ENCODE data around the gene PHKA2.

The PHKA2 gene

GRCh38 chrX:18934708-18935107, 49.2 kb downstream of the PHKA2 start:
- CTCF ChIA-PET = no interaction called here

DNA sequence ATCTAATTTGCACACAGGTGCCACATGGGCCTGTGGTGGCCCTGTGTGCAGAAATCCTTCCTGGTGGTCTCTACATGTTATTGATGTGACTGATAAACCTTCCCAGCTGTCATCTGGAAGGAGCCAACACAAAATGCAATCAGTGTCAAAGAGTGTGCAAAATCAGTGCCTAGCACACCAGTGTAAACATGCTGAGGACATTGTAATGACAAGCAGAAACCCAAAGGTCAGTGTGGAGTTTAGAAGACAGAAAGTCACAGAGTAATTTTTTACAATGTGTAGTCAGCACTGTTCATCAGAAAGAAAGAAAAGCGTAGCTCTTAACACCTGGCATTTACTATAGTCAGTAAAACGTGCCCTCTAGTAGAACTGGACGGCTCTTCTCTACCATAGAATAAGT, 50.3 kb downstream of the PHKA2 start:
- ChIA-PET POLR2A (no interaction called here), CTCF (no interaction called here)
- no peak for TF ChIP-seq ARNT (IDR thresholded peaks at IDR 0.05)
- TF ChIP-seq SUZ12 (IDR thresholded peaks at IDR 0.05) = no peak
- no peak for TF ChIP-seq CTBP1 (IDR thresholded peaks at IDR 0.05; ENCODE audit: borderline replicate concordance)
- TF ChIP-seq PKNOX1 (IDR thresholded peaks at IDR 0.05) = no peak
- no peak for DNase-seq (ENCODE audit: extremely low spot score)

More at GRCh38 chrX:18934708-18935107, 49.2 kb downstream of the PHKA2 start:
- no peak for TF ChIP-seq FOXA1 (IDR thresholded peaks at IDR 0.05)
- TF ChIP-seq SUZ12 (IDR thresholded peaks at IDR 0.05) = no peak
- POLR2A ChIA-PET = no interaction called here
- no peak for DNase-seq (ENCODE audit: extremely low spot score)

DNA sequence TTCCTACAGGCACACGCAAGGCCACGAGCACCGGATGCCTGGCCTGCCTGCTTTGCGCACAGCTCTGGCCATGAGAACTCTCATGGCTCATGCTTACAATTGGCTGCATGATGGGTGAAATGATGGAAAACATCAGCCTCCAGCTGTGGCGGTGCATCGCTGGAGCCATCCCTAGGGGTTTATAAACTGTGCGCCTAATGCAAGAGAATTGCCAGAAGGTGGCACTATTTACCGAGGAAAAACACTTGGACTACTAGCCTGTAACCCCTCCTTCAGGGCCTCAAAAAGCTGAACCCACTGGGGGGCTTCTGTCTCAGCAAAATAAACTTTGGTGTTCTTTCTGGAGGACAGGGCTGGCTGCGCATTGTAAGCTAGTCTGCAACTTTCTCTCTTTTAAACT, 51.9 kb downstream of the PHKA2 start:
- peak; percentile 51 for DNase-seq (ENCODE audit: extremely low spot score)
- ChIA-PET POLR2A (no interaction called here), CTCF (interaction anchor here (0.6 to 1.5 kb wide), 3 partner anchors 87 to 405 kb away, joined by 3 read pairs; no protein-coding TSS in a partner anchor)
- TF ChIP-seq SP1 (IDR thresholded peaks at IDR 0.05) (no peak), PKNOX1 (IDR thresholded peaks at IDR 0.05) (no peak), NFRKB (IDR thresholded peaks at IDR 0.05) (no peak)

DNA sequence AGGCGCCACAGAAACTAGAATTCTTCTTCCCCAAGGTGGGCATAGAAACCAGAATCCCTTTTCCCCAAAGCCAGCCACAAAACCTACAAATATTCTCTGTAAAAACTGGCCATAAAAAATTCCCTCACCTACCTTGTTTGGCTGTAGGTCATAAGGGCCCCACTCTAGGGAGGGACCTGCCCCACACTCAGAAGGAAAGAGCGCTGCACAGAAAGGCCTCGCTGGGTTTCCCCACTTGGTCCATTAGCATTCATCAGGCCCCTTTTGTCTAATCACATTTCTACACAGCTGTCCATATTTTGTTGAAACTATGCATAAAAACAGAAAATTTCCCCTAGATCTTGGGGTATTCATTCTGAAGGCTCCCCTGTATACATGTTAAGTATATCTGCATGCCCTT, 54.1 kb downstream of the PHKA2 start:
- no peak for DNase-seq (ENCODE audit: extremely low spot score)
- CTCF ChIA-PET = no interaction called here
- POLR2A ChIA-PET = no interaction called here
- TF ChIP-seq HDGF (IDR thresholded peaks at IDR 0.05; ENCODE audit: borderline replicate concordance) (no peak), PKNOX1 (IDR thresholded peaks at IDR 0.05) (no peak), SP1 (IDR thresholded peaks at IDR 0.05) (no peak), NFRKB (IDR thresholded peaks at IDR 0.05) (no peak), ARNT (IDR thresholded peaks at IDR 0.05) (no peak), SUZ12 (IDR thresholded peaks at IDR 0.05) (no peak), CTBP1 (IDR thresholded peaks at IDR 0.05; ENCODE audit: borderline replicate concordance) (no peak), L3MBTL2 (conservative IDR thresholded peaks at IDR 0.05) (no peak), FOXK2 (IDR thresholded peaks at IDR 0.05) (no peak), TARDBP (IDR thresholded peaks at IDR 0.05) (no peak), FOXM1 (IDR thresholded peaks at IDR 0.05; ENCODE audit: borderline replicate concordance) (no peak), ZNF384 (IDR thresholded peaks at IDR 0.05) (no peak), FOXA1 (IDR thresholded peaks at IDR 0.05) (no peak), BHLHE40 (IDR thresholded peaks at IDR 0.05; ENCODE audit: borderline replicate concordance) (no peak), ELF4 (IDR thresholded peaks at IDR 0.05) (no peak)

GRCh38 chrX:18927558-18927957, 56.4 kb downstream of the PHKA2 start:
- POLR2A ChIA-PET = no interaction called here
- no peak for TF ChIP-seq ELF4 (IDR thresholded peaks at IDR 0.05)
- no peak for TF ChIP-seq FOXA1 (IDR thresholded peaks at IDR 0.05)
- no peak for TF ChIP-seq TARDBP (IDR thresholded peaks at IDR 0.05)
- no peak for TF ChIP-seq NFRKB (IDR thresholded peaks at IDR 0.05)
- TF ChIP-seq PKNOX1 (IDR thresholded peaks at IDR 0.05) = no peak
- TF ChIP-seq FOXK2 (IDR thresholded peaks at IDR 0.05) = no peak
- no peak for TF ChIP-seq BHLHE40 (IDR thresholded peaks at IDR 0.05; ENCODE audit: borderline replicate concordance)
- TF ChIP-seq CTBP1 (IDR thresholded peaks at IDR 0.05; ENCODE audit: borderline replicate concordance) = no peak
- no peak for TF ChIP-seq SP1 (IDR thresholded peaks at IDR 0.05)
- no peak for TF ChIP-seq ARNT (IDR thresholded peaks at IDR 0.05)
- no peak for TF ChIP-seq HDGF (IDR thresholded peaks at IDR 0.05; ENCODE audit: borderline replicate concordance)
- TF ChIP-seq ZNF384 (IDR thresholded peaks at IDR 0.05) = no peak
- TF ChIP-seq LEF1 (IDR thresholded peaks at IDR 0.05; ENCODE audit: borderline replicate concordance) = no peak
- no peak for TF ChIP-seq SUZ12 (IDR thresholded peaks at IDR 0.05)
- no peak for TF ChIP-seq FOXM1 (IDR thresholded peaks at IDR 0.05; ENCODE audit: borderline replicate concordance)
- no peak for TF ChIP-seq L3MBTL2 (conservative IDR thresholded peaks at IDR 0.05)
- DNase-seq (ENCODE audit: extremely low spot score) = no peak
- CTCF ChIA-PET = no interaction called here

DNA sequence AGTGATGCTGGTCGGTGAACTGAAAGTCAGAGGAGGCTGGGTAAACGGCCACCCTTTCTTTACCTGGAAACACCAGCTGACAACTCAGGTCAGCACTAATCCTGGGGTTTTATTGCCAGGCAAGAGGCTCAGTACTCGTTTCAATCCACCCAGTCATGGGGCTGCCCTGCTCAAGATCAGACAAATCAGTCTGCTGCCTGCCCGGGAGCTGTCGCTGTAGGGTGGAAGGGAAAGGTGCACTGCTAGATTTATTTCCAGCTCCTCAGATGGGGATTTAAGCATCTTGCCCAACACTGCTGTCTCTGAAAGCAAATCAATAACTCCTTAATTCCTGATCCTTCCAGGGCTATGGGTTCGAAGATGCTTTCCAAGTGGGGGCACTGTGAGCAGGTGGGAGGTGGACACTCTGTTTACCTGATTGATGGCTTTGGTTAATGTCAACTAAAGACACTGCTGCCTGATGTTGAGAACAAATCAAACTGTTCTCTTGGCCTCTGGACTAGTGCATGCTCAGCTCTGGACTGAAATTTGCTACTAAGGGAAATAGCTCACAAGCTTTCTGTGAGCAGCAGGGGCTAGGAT, 59.3 kb downstream of the PHKA2 start:
- POLR2A ChIA-PET = no interaction called here
- no peak for TF ChIP-seq NFRKB (IDR thresholded peaks at IDR 0.05)
- no peak for TF ChIP-seq TARDBP (IDR thresholded peaks at IDR 0.05)
- no peak for TF ChIP-seq L3MBTL2 (conservative IDR thresholded peaks at IDR 0.05)
- no peak for TF ChIP-seq LEF1 (IDR thresholded peaks at IDR 0.05; ENCODE audit: borderline replicate concordance)
- no peak for DNase-seq (ENCODE audit: extremely low spot score)
- CTCF ChIA-PET = no interaction called here

DNA sequence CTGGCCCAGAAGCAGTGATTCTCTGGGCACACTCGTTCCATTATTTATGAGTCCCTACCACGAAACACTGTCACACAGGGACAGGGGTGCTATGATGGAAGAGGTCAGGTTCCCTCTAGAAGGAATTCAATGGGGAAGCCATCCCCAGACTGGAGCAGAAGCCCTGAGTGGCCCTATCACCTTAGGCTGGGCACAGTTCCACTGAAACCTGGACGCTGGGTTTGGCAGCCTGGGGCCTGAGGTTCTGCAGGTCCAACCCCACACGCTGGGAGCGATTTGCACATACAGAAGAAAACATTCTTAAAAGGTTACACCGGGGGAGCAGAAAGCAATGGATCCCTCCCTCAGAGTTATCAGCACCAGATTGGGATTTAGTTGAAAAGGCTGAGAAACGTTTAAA, 63.3 kb downstream of the PHKA2 start:
- DNase-seq (ENCODE audit: extremely low spot score) = no peak
- ChIA-PET CTCF (no interaction called here), POLR2A (no interaction called here)
- no peak for TF ChIP-seq TARDBP (IDR thresholded peaks at IDR 0.05)
- TF ChIP-seq L3MBTL2 (conservative IDR thresholded peaks at IDR 0.05) = no peak
- no peak for TF ChIP-seq LEF1 (IDR thresholded peaks at IDR 0.05; ENCODE audit: borderline replicate concordance)
- no peak for TF ChIP-seq CTBP1 (IDR thresholded peaks at IDR 0.05; ENCODE audit: borderline replicate concordance)
- no peak for TF ChIP-seq HDGF (IDR thresholded peaks at IDR 0.05; ENCODE audit: borderline replicate concordance)
- no peak for TF ChIP-seq BHLHE40 (IDR thresholded peaks at IDR 0.05; ENCODE audit: borderline replicate concordance)
- TF ChIP-seq FOXM1 (IDR thresholded peaks at IDR 0.05; ENCODE audit: borderline replicate concordance) = no peak
- no peak for TF ChIP-seq ZNF384 (IDR thresholded peaks at IDR 0.05)
